Measurements from ENCODE around the gene USP13.

GRCh38 chr3:179624451-179624850 is 28.4 kb upstream of the USP13 start:
- TF ChIP-seq CTCF (conservative IDR thresholded peaks at IDR 0.05; ENCODE audit: low read depth, low read length) = no peak
- TF ChIP-seq EZH2 (IDR thresholded peaks at IDR 0.05; ENCODE audit: borderline replicate concordance, low read depth, low read length, poor library complexity, severe bottlenecking) = no peak
